ENCODE results near the gene TUFT1. TPM values are rescaled to one million over a fixed set of nuclear protein-coding genes. Genes with fewer than 3 reads are reported as not detected.

The TUFT1 gene
- total and polyA plus RNA-seq, 2 of the 4 experiments (the other 2 are of a cell fraction) = 21.2 to 30.3 TPM

DNA sequence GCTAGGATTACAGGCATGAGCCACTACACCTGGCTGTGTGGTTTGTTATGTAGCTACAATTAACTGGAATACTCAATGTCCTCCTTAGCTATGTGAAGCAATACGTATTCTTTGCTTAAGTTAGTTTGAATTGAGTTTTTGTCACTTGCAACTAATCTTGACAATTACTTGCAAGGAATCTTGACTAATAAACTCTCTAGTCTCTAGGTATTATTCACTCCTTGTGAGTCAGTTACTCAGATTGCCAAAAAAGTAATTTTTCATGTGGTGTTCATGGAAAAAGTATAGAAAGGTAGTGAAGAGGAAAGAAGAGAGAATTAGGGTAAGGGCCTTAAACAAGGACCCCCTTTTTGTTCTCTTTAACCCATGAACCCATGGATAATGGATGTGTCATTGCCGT is 64.2 kb downstream of the TUFT1 start:
- peaks cover 2% of the 10 kb centered on the region; the same call in 1 of the 2 replicates for H3K4me1 ChIP-seq (ENCODE audit: control insufficient read depth, insufficient read depth, low read length)
- H3K4ac ChIP-seq (ENCODE audit: low read depth, low read length) = no peak overlapping the region
- H2BK20ac ChIP-seq (ENCODE audit: low read depth, low read length) = no peak overlapping the region
- no peak overlapping the region for H2BK5ac ChIP-seq (ENCODE audit: low read depth, low read length, poor library complexity, severe bottlenecking)
- CTCF ChIA-PET = no interaction called here
- intact Hi-C loops (cut with micrococcal nuclease) (no loop called here), dilution Hi-C loops (cut with HindIII; ENCODE audit: low sequenced_read_pairs, unreplicated experiment) (no loop called here), in situ Hi-C loops (cut with MboI; ENCODE audit: low sequenced_read_pairs) (no loop called here)
- H2AK9ac ChIP-seq (replicated peaks; ENCODE audit: low read depth, low read length, poor library complexity) = no peak overlapping the region
- DNase-seq (no peak), ATAC-seq (ENCODE audit: low read depth) (no peak)
- no peak overlapping the region for H4K8ac ChIP-seq (ENCODE audit: low read depth in 2 of 2, low read length in 2 of 2)
- no peak overlapping the region for H2AK5ac ChIP-seq (ENCODE audit: low read depth, low read length)
- H2BK120ac ChIP-seq (ENCODE audit: low read depth, low read length) = no peak overlapping the region
- TF ChIP-seq, protein P1, sequence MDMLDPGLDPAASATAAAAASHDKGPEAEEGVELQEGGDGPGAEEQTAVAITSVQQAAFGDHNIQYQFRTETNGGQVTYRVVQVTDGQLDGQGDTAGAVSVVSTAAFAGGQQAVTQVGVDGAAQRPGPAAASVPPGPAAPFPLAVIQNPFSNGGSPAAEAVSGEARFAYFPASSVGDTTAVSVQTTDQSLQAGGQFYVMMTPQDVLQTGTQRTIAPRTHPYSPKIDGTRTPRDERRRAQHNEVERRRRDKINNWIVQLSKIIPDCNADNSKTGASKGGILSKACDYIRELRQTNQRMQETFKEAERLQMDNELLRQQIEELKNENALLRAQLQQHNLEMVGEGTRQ (IDR thresholded peaks at IDR 0.05; ENCODE audit: low read depth, low read length) = no peak
- no peak for TF ChIP-seq BHLHE40 (IDR thresholded peaks at IDR 0.05; ENCODE audit: low read depth, low read length)
- no peak overlapping the region for H3K56ac ChIP-seq (ENCODE audit: extremely low read depth, insufficient read depth, low read length)
- no peak overlapping the region for H3K4me2 ChIP-seq (ENCODE audit: low read depth, low read length)
- no peaks in the 10 kb centered on the region for H3K36me3 ChIP-seq (ENCODE audit: control insufficient read depth, insufficient read depth, low read length)
- H2AFZ ChIP-seq (replicated peaks; ENCODE audit: low read length, poor library complexity) = no peak overlapping the region
- no peak overlapping the region for H3K18ac ChIP-seq (ENCODE audit: low read depth, low read length)
- H4K5ac ChIP-seq (ENCODE audit: low read depth, low read length) = no peak overlapping the region
- no peak overlapping the region for H3K14ac ChIP-seq (replicated peaks; ENCODE audit: low read depth, low read length)
- no peak overlapping the region for H3K4me3 ChIP-seq (ENCODE audit: insufficient read depth, low read depth, low read length)
- H3K27me3 ChIP-seq (ENCODE audit: control insufficient read depth, insufficient read depth, low read length) = no peaks in the 10 kb centered on the region
- no peaks in the 10 kb centered on the region for H4K20me1 ChIP-seq (ENCODE audit: insufficient read depth, low read length)
- no TSS peak for BruUV-seq (replicated peaks)
- H3K9me1 ChIP-seq (ENCODE audit: insufficient read depth, low read length) = 0 out of 2 replicates have a peak, but pooled peaks cover 4% of the 10 kb centered on the region
- H2BK15ac ChIP-seq (ENCODE audit: low read depth, low read length) = no peak overlapping the region
- no peak overlapping the region for H3K23ac ChIP-seq (ENCODE audit: low read depth, low read length)
- H3K79me1 ChIP-seq (ENCODE audit: low read depth in 1 of 2, low read length in 2 of 2) = no peaks in the 10 kb centered on the region
- H3K27ac ChIP-seq (ENCODE audit: insufficient read depth, low read length) = no peak overlapping the region
- H4K91ac ChIP-seq (ENCODE audit: insufficient read depth, low read depth, low read length) = no peak overlapping the region
- POLR2A ChIA-PET (ENCODE audit: unreplicated experiment) = no interaction called here
- no peaks in the 10 kb centered on the region for H3K9me3 ChIP-seq (ENCODE audit: control insufficient read depth, insufficient read depth, low read length)
- WGBS, 2 experiments (ENCODE audit: extremely low coverage in 2 of 2, insufficient read length in 1 of 2) = no CpG with 5 or more reads among the region's 2 CpGs
- H3K9ac ChIP-seq (ENCODE audit: low read depth, low read length) = no peak overlapping the region
